GM23338 (cell line): ENCODE results near the gene RPL13. TPM values are rescaled to one million over a fixed set of nuclear protein-coding genes. Genes with fewer than 3 reads are reported as not detected.

Experiments
- ATAC-seq: fragments of 200-7000 bp; cut with Tn5 transposase; 3 replicates; pipeline ENCODE4 v1.9.1; 2020
- DNase-seq: peaks from one replicate; pipeline ENCODE4 v3.0.0-alpha.2; 2015; ENCODE audit warnings: low spot score
- H2AFZ ChIP-seq: fragments of 200-600 bp; sonication (generic); 2 replicates; pipeline ENCODE4 v1.8.0; 2016; ENCODE audit warnings: antibody characterized with exemption, mild to moderate bottlenecking, moderate library complexity
- H3F3A ChIP-seq: fragments of 200-600 bp; sonication (generic); replicated peaks from 2 replicates; pipeline ENCODE4 v1.8.0; 2017; ENCODE audit warnings: antibody characterized with exemption, mixed run types, low read depth
- H3K27ac ChIP-seq: fragments of 200-600 bp; sonication (generic); 2 replicates; pipeline ENCODE4 v1.6.1; 2016; ENCODE audit warnings: low read depth
- H3K27me3 ChIP-seq: fragments of 200-600 bp; sonication (generic); 2 replicates; pipeline ENCODE4 v1.8.0; 2016; ENCODE audit warnings: mild to moderate bottlenecking, mixed run types, moderate library complexity; ENCODE audit not compliant: insufficient read depth
- H3K36me3 ChIP-seq: fragments of 200-600 bp; sonication (generic); 2 replicates; pipeline ENCODE4 v1.8.0; 2016; ENCODE audit warnings: mild to moderate bottlenecking; ENCODE audit not compliant: insufficient read depth
- H3K4me1 ChIP-seq: fragments of 200-600 bp; sonication (generic); 2 replicates; pipeline ENCODE4 v1.8.0; 2016; ENCODE audit warnings: mild to moderate bottlenecking, moderate library complexity; ENCODE audit not compliant: insufficient read depth
- H3K4me2 ChIP-seq: fragments of 200-600 bp; sonication (generic); 2 replicates; pipeline ENCODE4 v1.7.1; 2017; ENCODE audit warnings: mixed run types
- H3K4me3 ChIP-seq: fragments of 200-600 bp; sonication (generic); 2 replicates; pipeline ENCODE4 v1.6.1; 2016; ENCODE audit warnings: mixed run types
- H3K79me2 ChIP-seq: fragments of 200-600 bp; sonication (generic); replicated peaks from 2 replicates; pipeline ENCODE4 v1.8.0; 2017; ENCODE audit warnings: mild to moderate bottlenecking; ENCODE audit not compliant: insufficient read depth
- H3K9me2 ChIP-seq: fragments of 200-600 bp; sonication (generic); 2 replicates; pipeline ENCODE4 v1.8.0; 2017; ENCODE audit not compliant: insufficient read depth
- H4K20me1 ChIP-seq: fragments of 200-600 bp; sonication (generic); replicated peaks from 2 replicates; pipeline ENCODE4 v1.8.0; 2017; ENCODE audit warnings: mild to moderate bottlenecking; ENCODE audit not compliant: insufficient read depth
- H3K27ac Mint-ChIP-seq: 2 replicates; pipeline ENCODE4 v1.8.0; 2020; ENCODE audit warnings: inconsistent platforms, mild to moderate bottlenecking, moderate library complexity, mixed read lengths
- H3K27me3 Mint-ChIP-seq: 3 replicates; pipeline ENCODE4 v1.8.0; 2022; ENCODE audit warnings: low read depth, mild to moderate bottlenecking, moderate library complexity, mixed read lengths, inconsistent platforms; ENCODE audit not compliant: insufficient read depth, poor library complexity
- H3K36me3 Mint-ChIP-seq: 3 replicates; pipeline ENCODE4 v1.8.0; 2021; ENCODE audit warnings: low read depth, mild to moderate bottlenecking, inconsistent platforms, moderate library complexity, mixed read lengths
- H3K4me1 Mint-ChIP-seq: 3 replicates; pipeline ENCODE4 v1.8.0; 2020; ENCODE audit warnings: mild to moderate bottlenecking, inconsistent platforms, mixed read lengths
- H3K4me3 Mint-ChIP-seq: 3 replicates; pipeline ENCODE4 v1.8.0; 2021; ENCODE audit warnings: moderate library complexity, mild to moderate bottlenecking, inconsistent platforms, mixed read lengths
- H3K9me3 Mint-ChIP-seq: 3 replicates; pipeline ENCODE4 v1.8.0; 2020; ENCODE audit warnings: moderate library complexity, mild to moderate bottlenecking, inconsistent platforms, mixed read lengths
- CREB1 ChIP-seq: fragments of 250-450 bp; sonication (Bioruptor Pico); IDR thresholded peaks from 2 replicates; pipeline ENCODE4 v1.5.0; 2020; ENCODE audit warnings: low read depth, mild to moderate bottlenecking, moderate library complexity
- CTCF ChIP-seq, 2 experiments: fragments of 200-600 bp in 1 of 2; sonication (generic) in 1 of 2; conservative IDR thresholded peaks; 2 replicates each; pipeline versions ENCODE4 v1.5.1 to v1.6.1; 2016 to 2017; ENCODE audit warnings: antibody characterized with exemption in 2 of 2, low read depth in 2 of 2, mild to moderate bottlenecking in 2 of 2, moderate library complexity in 1 of 2
- EZH2 ChIP-seq: fragments of 200-600 bp; sonication (generic); IDR thresholded peaks from one replicate; pipeline ENCODE4 v1.8.0; 2017; ENCODE audit warnings: antibody characterized with exemption, mild to moderate bottlenecking, low read depth; ENCODE audit not compliant: unreplicated experiment
- EZH2phosphoT487 ChIP-seq: fragments of 200-600 bp; sonication (generic); IDR thresholded peaks from one replicate; pipeline ENCODE4 v1.8.1; 2018; ENCODE audit warnings: antibody characterized with exemption; ENCODE audit not compliant: unreplicated experiment
- JUNB ChIP-seq: IDR thresholded peaks from one replicate; pipeline ENCODE4 v1.6.1; 2016; ENCODE audit warnings: antibody characterized with exemption; ENCODE audit not compliant: unreplicated experiment
- NANOG ChIP-seq: IDR thresholded peaks from 2 replicates; pipeline ENCODE4 v1.6.1; 2016; ENCODE audit warnings: antibody characterized with exemption, borderline replicate concordance
- POLR2AphosphoS5 ChIP-seq: IDR thresholded peaks from 2 replicates; pipeline ENCODE4 v1.6.1; 2016; ENCODE audit warnings: antibody characterized with exemption, low read depth
- STAT1 ChIP-seq: IDR thresholded peaks from one replicate; pipeline ENCODE4 v1.6.1; 2016; ENCODE audit warnings: antibody characterized with exemption; ENCODE audit not compliant: unreplicated experiment
- ZNF114 ChIP-seq: fragments of 250-450 bp; sonication (Bioruptor Pico); IDR thresholded peaks from 2 replicates; pipeline ENCODE4 v1.5.0; 2020; ENCODE audit warnings: mild to moderate bottlenecking, moderate library complexity
- ZNF331 ChIP-seq: fragments of 250-450 bp; sonication (Bioruptor Pico); IDR thresholded peaks from 2 replicates; pipeline ENCODE4 v1.5.0; 2020; ENCODE audit warnings: low read depth, mild to moderate bottlenecking, moderate library complexity
- ZNF462 ChIP-seq: fragments of 250-450 bp; sonication (Bioruptor Pico); IDR thresholded peaks from 2 replicates; pipeline ENCODE4 v1.5.0; 2020; ENCODE audit warnings: mild to moderate bottlenecking, moderate library complexity
- polyA plus RNA-seq: library from polyadenylated mRNA; unstranded; fragments of >200 nt; fragmentation: Nextera tagmentation; extraction: Ambion mirVana; gene quantifications from 2 replicates; pipeline ENCODE4 v1.2.1, GENCODE V29; 2016
- total RNA-seq: library from RNA; depleted of rRNA; stranded (reverse); fragments of >200 nt; shearing (Covaris generic); gene quantifications from 2 replicates; pipeline ENCODE4 v1.2.3, GENCODE V29; 2014
- TF ChIP-seq, protein P1 (sequence below): IDR thresholded peaks from one replicate; pipeline ENCODE4 v1.6.1; 2018; ENCODE audit warnings: antibody characterized with exemption; ENCODE audit not compliant: unreplicated experiment
- TF ChIP-seq, protein P2 (sequence below): IDR thresholded peaks from 2 replicates; pipeline ENCODE4 v1.6.1; 2016; ENCODE audit warnings: antibody characterized with exemption

Gene RPL13
- total and polyA plus RNA-seq, 2 experiments from 2014 or later: 3,489 to 3,617 TPM

DNA sequence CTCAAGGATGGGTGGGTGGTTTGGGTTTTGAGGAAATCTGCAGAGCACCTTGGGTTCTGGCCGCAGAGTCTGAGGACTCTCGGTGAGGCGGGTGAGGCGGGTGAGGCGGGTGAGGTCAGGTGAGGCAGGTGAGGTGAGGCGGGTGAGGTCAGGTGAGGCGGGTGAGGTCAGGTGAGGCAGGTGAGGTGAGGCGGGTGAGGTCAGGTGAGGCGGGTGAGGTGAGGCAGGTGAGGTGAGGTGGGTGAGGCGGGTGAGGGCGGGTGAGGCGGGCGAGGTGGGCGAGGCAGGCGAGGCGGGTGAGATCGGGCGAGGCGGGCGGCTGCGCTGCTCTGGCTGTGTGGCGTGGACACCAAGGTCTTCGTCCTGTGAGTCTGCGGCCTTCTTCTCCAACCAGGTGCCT, 24.1 kb upstream of the RPL13 start:
- H3K4me3 ChIP-seq: no peak overlapping the region
- no peaks in the 10 kb centered on the region for H3K4me1 ChIP-seq
- H3K27ac Mint-ChIP-seq: no peak overlapping the region
- H2AFZ ChIP-seq: no peak overlapping the region
- peaks cover 19% of the 10 kb centered on the region for H4K20me1 ChIP-seq
- no peaks in the 10 kb centered on the region for H3K27me3 Mint-ChIP-seq
- H3K27ac ChIP-seq: no peak overlapping the region
- H3K4me2 ChIP-seq: no peak overlapping the region
- H3K4me1 Mint-ChIP-seq: no peaks in the 10 kb centered on the region
- ATAC-seq (no peak), DNase-seq (no peak)
- H3K4me3 Mint-ChIP-seq: no peak overlapping the region
- H3F3A ChIP-seq: 0 out of 2 replicates have a peak, but pooled peaks cover 7% of the 10 kb centered on the region
- no peaks in the 10 kb centered on the region for H3K9me2 ChIP-seq
- 0 out of 2 replicates have a peak, but pooled peaks cover 5% of the 10 kb centered on the region for H3K79me2 ChIP-seq
- peaks cover 63% of the 10 kb centered on the region for H3K36me3 Mint-ChIP-seq
- H3K27me3 ChIP-seq: no peaks in the 10 kb centered on the region
- H3K36me3 ChIP-seq: peaks cover 37% of the 10 kb centered on the region
- no peaks in the 10 kb centered on the region for H3K9me3 Mint-ChIP-seq
- TF ChIP-seq EZH2phosphoT487: no peak
- TF ChIP-seq POLR2AphosphoS5: no peak
- no peak for TF ChIP-seq JUNB
- TF ChIP-seq NANOG: no peak
- no peak for TF ChIP-seq EZH2
- TF ChIP-seq STAT1: no peak
- TF ChIP-seq, protein P1, sequence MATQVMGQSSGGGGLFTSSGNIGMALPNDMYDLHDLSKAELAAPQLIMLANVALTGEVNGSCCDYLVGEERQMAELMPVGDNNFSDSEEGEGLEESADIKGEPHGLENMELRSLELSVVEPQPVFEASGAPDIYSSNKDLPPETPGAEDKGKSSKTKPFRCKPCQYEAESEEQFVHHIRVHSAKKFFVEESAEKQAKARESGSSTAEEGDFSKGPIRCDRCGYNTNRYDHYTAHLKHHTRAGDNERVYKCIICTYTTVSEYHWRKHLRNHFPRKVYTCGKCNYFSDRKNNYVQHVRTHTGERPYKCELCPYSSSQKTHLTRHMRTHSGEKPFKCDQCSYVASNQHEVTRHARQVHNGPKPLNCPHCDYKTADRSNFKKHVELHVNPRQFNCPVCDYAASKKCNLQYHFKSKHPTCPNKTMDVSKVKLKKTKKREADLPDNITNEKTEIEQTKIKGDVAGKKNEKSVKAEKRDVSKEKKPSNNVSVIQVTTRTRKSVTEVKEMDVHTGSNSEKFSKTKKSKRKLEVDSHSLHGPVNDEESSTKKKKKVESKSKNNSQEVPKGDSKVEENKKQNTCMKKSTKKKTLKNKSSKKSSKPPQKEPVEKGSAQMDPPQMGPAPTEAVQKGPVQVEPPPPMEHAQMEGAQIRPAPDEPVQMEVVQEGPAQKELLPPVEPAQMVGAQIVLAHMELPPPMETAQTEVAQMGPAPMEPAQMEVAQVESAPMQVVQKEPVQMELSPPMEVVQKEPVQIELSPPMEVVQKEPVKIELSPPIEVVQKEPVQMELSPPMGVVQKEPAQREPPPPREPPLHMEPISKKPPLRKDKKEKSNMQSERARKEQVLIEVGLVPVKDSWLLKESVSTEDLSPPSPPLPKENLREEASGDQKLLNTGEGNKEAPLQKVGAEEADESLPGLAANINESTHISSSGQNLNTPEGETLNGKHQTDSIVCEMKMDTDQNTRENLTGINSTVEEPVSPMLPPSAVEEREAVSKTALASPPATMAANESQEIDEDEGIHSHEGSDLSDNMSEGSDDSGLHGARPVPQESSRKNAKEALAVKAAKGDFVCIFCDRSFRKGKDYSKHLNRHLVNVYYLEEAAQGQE: no peak
- TF ChIP-seq, protein P2, sequence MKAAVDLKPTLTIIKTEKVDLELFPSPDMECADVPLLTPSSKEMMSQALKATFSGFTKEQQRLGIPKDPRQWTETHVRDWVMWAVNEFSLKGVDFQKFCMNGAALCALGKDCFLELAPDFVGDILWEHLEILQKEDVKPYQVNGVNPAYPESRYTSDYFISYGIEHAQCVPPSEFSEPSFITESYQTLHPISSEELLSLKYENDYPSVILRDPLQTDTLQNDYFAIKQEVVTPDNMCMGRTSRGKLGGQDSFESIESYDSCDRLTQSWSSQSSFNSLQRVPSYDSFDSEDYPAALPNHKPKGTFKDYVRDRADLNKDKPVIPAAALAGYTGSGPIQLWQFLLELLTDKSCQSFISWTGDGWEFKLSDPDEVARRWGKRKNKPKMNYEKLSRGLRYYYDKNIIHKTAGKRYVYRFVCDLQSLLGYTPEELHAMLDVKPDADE: no peak
- no peak for TF ChIP-seq ZNF331
- TF ChIP-seq CTCF (conservative IDR thresholded peaks at IDR 0.05; ENCODE audit: low read depth in 2 of 2): no peak
- no peak for TF ChIP-seq ZNF462 (CRISPR knock-in tag)
- no peak for TF ChIP-seq ZNF114 (CRISPR knock-in tag)
- TF ChIP-seq CREB1 (CRISPR knock-in tag): no peak
